NCI-H2171 (cell line): Measurements from ENCODE around the gene MN1.

ENCODE experiments used
- DNase-seq: peaks from one replicate; lab custom pipeline; 2025; lab: John Stamatoyannopoulos, UW

The MN1 gene

DNA sequence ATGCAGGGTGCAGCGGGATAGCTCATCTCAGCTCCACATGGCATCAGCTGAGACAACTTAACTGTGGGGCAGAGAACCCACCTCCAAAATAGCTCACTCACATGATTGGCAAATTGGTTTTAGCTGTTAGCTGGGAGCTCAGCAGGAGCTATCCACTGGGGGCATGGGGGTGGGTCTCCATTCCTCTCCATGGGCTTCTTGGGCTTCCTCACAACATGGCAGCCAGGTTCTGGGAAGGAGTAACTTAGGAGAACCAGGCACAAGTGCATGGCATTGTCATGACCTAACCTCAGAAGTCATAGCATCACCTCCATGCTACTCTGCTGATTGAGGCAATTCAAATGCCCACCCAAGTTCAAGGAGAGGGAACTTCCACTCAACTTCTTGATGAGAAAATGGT, 85.5 kb downstream of the MN1 start:
- DNase-seq = no peak

DNA sequence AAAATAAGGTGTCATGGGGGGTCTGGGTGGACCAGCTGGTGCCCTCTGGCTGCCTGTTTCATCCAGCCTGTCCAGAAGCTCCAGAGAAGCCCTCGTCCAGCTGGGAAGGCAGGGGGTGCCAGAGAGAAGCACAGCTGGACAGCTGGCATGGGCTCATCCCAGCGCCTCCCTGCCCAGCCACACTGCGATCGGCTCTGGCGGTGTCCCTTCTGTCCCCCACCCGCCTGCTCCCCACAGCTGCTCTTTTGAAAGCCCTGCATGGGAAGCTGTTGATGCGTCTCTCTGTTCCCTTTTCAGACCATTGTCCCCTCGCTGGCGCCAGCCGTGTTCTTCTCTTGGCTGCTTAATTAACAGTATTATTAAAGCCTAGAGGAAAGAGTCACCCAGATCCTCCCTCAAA, 86.5 kb downstream of the MN1 start:
- DNase-seq = no peak

- no peak for DNase-seq
Measured at GRCh38 chr22:27714068-27714467, 87.5 kb downstream of the MN1 start.

- DNase-seq = no peak
Measured at GRCh38 chr22:27713461-27713860, 88.1 kb downstream of the MN1 start.

- DNase-seq = no peak
Measured at GRCh38 chr22:27711756-27712155, 89.8 kb downstream of the MN1 start.

DNA sequence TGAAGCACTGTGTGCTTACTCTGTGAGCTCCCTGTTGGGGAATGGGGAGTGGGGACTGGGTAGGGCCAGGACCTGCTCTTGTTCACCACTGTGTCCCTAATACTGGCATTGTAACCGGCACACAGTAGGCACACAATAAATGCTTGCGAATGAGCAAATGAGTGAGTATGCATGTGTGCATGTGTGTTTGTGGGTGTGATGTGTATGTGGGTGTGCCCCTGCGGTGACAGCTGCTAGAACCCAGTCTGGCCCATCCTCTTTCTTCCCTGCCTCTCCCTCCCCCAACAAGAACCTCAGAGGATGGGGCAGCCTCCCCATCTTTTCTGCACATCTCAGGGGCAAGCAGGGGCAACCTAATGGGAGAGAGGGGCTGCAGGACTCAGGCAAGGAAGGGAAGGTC, 90.5 kb downstream of the MN1 start:
- DNase-seq = no peak

DNA sequence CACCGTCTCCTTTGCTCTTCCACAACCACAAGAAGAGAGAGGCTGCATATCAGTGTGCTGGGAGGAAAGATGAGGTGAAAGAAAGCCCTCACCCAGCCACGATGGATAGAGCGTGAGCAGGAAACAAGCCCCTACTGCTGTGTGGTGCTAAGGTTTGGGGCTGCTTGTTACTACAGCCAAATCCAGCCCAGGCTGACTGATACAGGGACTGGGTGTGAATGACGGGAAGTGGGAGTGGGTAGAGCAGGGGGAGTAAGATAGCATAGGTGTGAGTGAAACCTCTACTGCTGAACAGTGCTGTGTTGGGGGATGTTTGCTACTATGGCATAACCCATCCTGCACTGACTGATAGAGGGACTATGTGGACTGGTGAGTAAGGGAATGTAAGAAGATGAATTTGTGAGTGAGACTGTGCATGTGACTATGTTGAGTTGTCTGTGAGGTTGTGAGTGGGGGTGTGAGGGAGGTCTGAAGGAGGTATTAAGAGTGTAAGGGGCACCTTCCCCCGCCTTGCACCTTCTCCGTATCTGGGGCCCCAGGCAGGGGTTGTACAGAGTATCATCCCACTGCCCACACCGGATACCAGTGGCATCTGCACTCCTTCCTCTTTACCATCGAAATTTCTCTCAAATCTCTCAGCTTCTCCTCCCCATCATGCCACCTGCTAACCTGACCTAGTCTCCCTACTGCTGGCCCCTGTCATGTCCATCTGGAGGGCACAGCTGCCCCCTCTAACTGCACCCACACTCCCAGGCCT, 91.5 kb downstream of the MN1 start:
- no peak for DNase-seq

DNA sequence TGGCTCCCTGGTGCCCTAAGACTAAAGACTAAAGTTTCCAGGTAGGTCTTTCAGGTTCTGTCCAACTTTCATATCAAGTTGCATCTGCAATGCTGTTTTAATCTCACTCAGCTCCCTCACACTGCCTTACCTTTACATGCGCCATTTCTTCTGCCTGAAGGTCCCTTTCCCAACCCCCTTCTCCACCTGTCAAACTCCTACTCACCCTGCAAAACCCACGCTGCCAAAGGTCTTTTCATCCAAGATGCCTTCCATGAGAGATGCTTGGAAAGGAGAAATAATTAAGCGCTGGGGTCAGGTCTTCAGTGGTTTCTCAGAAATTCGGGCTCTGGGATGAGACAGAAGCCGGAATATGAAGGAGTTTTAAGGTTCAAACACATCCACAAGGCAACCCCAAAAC, 95.1 kb downstream of the MN1 start:
- DNase-seq = no peak

- DNase-seq = no peak
Measured at GRCh38 chr22:27705408-27706080, 96.0 kb downstream of the MN1 start.

- no peak for DNase-seq
Measured at GRCh38 chr22:27704581-27704980, 97.0 kb downstream of the MN1 start.

- no peak for DNase-seq
Measured at GRCh38 chr22:27699383-27700019, 102.1 kb downstream of the MN1 start.

DNA sequence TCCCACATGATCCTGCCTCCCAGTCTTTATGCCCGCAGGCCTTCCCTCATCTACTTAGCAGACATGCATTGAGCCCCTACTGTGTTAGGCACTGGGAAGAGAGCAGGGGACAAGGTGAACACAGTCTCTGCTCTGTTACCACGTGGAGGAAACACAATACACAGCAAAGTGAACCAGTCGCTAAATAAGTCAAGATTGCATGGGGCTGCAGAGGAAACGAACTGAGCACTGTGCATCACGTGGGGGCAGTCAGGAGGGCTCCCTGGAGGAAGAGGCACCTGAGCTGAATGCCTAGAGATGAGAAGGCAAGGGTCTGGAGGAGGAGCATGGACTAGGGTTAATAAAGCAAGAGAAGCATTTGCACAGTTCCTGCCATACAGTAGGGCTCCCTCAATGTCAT, 102.7 kb downstream of the MN1 start:
- DNase-seq = no peak
